Astrocyte (in vitro differentiated cells and primary cell): Measurements from ENCODE around the gene NFKB1. TPM values are rescaled to one million over a fixed set of nuclear protein-coding genes. Genes with fewer than 3 reads are reported as not detected.

Source experiments
- DNase-seq: peaks from one replicate; pipeline ENCODE4 v3.0.0-alpha.2; 2010; ENCODE audit warnings: low read depth
- FAIRE-seq: peaks from 2 replicates; lab custom pipeline; 2011; peaks lifted over from hg19 to GRCh38; lab: Jason Lieb, UNC
- H2AFZ ChIP-seq: 2 replicates; pipeline ENCODE4 v1.6.0; 2012; ENCODE audit warnings: low read depth, low read length, inconsistent platforms
- H3K27ac ChIP-seq: 2 replicates; pipeline ENCODE4 v1.5.1; 2011; ENCODE audit warnings: low read depth, low read length, inconsistent platforms
- H3K27me3 ChIP-seq: 2 replicates; pipeline ENCODE4 v1.6.0; 2011; ENCODE audit warnings: low read length, inconsistent platforms; ENCODE audit not compliant: insufficient read depth
- H3K36me3 ChIP-seq: 2 replicates; pipeline ENCODE4 v1.5.1; 2011; ENCODE audit warnings: low read length, inconsistent platforms; ENCODE audit not compliant: insufficient read depth
- H3K4me1 ChIP-seq: 2 replicates; pipeline ENCODE4 v1.5.1; 2011; ENCODE audit warnings: low read length, inconsistent platforms; ENCODE audit not compliant: insufficient read depth
- H3K4me2 ChIP-seq: 2 replicates; pipeline ENCODE4 v1.6.0; 2012; ENCODE audit warnings: low read length, inconsistent platforms
- H3K4me3 ChIP-seq: 2 replicates; pipeline ENCODE4 v1.5.1; 2011; ENCODE audit warnings: low read depth, mild to moderate bottlenecking, low read length, inconsistent platforms; ENCODE audit not compliant: insufficient read depth
- H3K79me2 ChIP-seq: 2 replicates; pipeline ENCODE4 v1.6.0; 2012; ENCODE audit warnings: mild to moderate bottlenecking, low read length, inconsistent platforms; ENCODE audit not compliant: insufficient read depth
- H3K9ac ChIP-seq: 2 replicates; pipeline ENCODE4 v1.6.0; 2012; ENCODE audit warnings: mild to moderate bottlenecking, low read length, inconsistent platforms
- H3K9me3 ChIP-seq: 2 replicates; pipeline ENCODE4 v1.5.1; 2012; ENCODE audit warnings: low read depth, mild to moderate bottlenecking, low read length, inconsistent platforms; ENCODE audit not compliant: insufficient read depth
- H4K20me1 ChIP-seq: 2 replicates; pipeline ENCODE4 v1.6.0; 2012; ENCODE audit warnings: low read length, inconsistent platforms; ENCODE audit not compliant: insufficient read depth
- H3K27ac Mint-ChIP-seq: one replicate; pipeline ENCODE4 v1.8.0; 2021; ENCODE audit warnings: mild to moderate bottlenecking, mixed read lengths; ENCODE audit not compliant: unreplicated experiment
- H3K27me3 Mint-ChIP-seq: one replicate; pipeline ENCODE4 v1.8.0; 2021; ENCODE audit warnings: low read depth, mixed read lengths; ENCODE audit not compliant: unreplicated experiment
- H3K36me3 Mint-ChIP-seq: one replicate; pipeline ENCODE4 v1.8.0; 2021; ENCODE audit warnings: low read depth, mixed read lengths; ENCODE audit not compliant: unreplicated experiment
- H3K4me1 Mint-ChIP-seq: one replicate; pipeline ENCODE4 v1.8.0; 2021; ENCODE audit warnings: low read depth, mixed read lengths; ENCODE audit not compliant: unreplicated experiment
- H3K4me3 Mint-ChIP-seq: one replicate; pipeline ENCODE4 v1.8.0; 2021; ENCODE audit warnings: mild to moderate bottlenecking, moderate library complexity, mixed read lengths; ENCODE audit not compliant: unreplicated experiment
- H3K9me3 Mint-ChIP-seq: one replicate; pipeline ENCODE4 v1.8.0; 2021; ENCODE audit warnings: mild to moderate bottlenecking, mixed read lengths; ENCODE audit not compliant: unreplicated experiment
- CTCF ChIP-seq: IDR thresholded peaks from 2 replicates; pipeline ENCODE4 v1.5.1; 2011; ENCODE audit warnings: low read depth, mild to moderate bottlenecking, inconsistent platforms, low read length, moderate library complexity; ENCODE audit not compliant: insufficient read depth
- EZH2 ChIP-seq: IDR thresholded peaks from 2 replicates; pipeline ENCODE4 v1.6.1; 2012; ENCODE audit warnings: mild to moderate bottlenecking, low read length, inconsistent platforms; ENCODE audit not compliant: insufficient read depth
- total RNA-seq: library from RNA; stranded (reverse); gene quantifications from 2 replicates; pipeline ENCODE4 v1.2.1, GENCODE V29; 2021

NFKB1 gene
- total RNA-seq, 1 donor from 2014 or later, result 19.9 TPM

- no peak overlapping the region for H3K27ac Mint-ChIP-seq
- FAIRE-seq, result no peak
These were observed 45.5 kb downstream of the NFKB1 start for GRCh38 chr4:102546635-102547034.

GRCh38 chr4:102547973-102548372 lies 46.8 kb downstream of the NFKB1 start:
- Mint-ChIP-seq H3K27ac (no peak overlapping the region), H3K36me3 (peaks cover 5% of the 10 kb centered on the region), H3K9me3 (no peaks in the 10 kb centered on the region), H3K4me3 (no peak overlapping the region), H3K4me1 (peaks cover 7% of the 10 kb centered on the region), H3K27me3 (no peaks in the 10 kb centered on the region)
- Histone ChIP-seq H4K20me1 (peaks cover 11% of the 10 kb centered on the region), H3K27me3 (no peaks in the 10 kb centered on the region), H3K36me3 (peaks cover 5% of the 10 kb centered on the region), H3K4me3 (no peak overlapping the region), H3K9me3 (no peaks in the 10 kb centered on the region), H3K9ac (no peak overlapping the region), H2AFZ (no peak overlapping the region), H3K79me2 (no peaks in the 10 kb centered on the region), H3K4me1 (peaks cover 6% of the 10 kb centered on the region), H3K27ac (no peak overlapping the region), H3K4me2 (no peak overlapping the region)
- DNase-seq, result no peak
- TF ChIP-seq EZH2 (no peak), CTCF (no peak)
- no peak for FAIRE-seq

More at GRCh38 chr4:102546635-102547034, 45.5 kb downstream of the NFKB1 start:
- no peak overlapping the region for H3K4me3 Mint-ChIP-seq
- no peaks in the 10 kb centered on the region for H3K4me1 ChIP-seq
- no peak for DNase-seq
- no peaks in the 10 kb centered on the region for H3K4me1 Mint-ChIP-seq
- H3K27ac ChIP-seq, result no peak overlapping the region
- H2AFZ ChIP-seq, result no peak overlapping the region
- H3K36me3 ChIP-seq, result peaks cover 5% of the 10 kb centered on the region
- no peak overlapping the region for H3K4me3 ChIP-seq
- TF ChIP-seq CTCF (no peak), EZH2 (no peak)
- H3K9me3 Mint-ChIP-seq, result no peaks in the 10 kb centered on the region
- H3K4me2 ChIP-seq, result no peak overlapping the region
- H3K79me2 ChIP-seq, result no peaks in the 10 kb centered on the region
- peaks cover 5% of the 10 kb centered on the region for H3K36me3 Mint-ChIP-seq
- H3K9ac ChIP-seq, result no peak overlapping the region
- H4K20me1 ChIP-seq, result peaks cover 11% of the 10 kb centered on the region
- H3K27me3 ChIP-seq, result no peaks in the 10 kb centered on the region
- no peaks in the 10 kb centered on the region for H3K9me3 ChIP-seq
- no peaks in the 10 kb centered on the region for H3K27me3 Mint-ChIP-seq

- DNase-seq, result no peak
- no peak overlapping the region for H3K4me3 ChIP-seq
- TF ChIP-seq EZH2 (no peak), CTCF (no peak)
- no peaks in the 10 kb centered on the region for H3K9me3 ChIP-seq
- H3K27me3 Mint-ChIP-seq, result no peaks in the 10 kb centered on the region
- H3K4me1 ChIP-seq, result peaks cover 26% of the 10 kb centered on the region
- no peaks in the 10 kb centered on the region for H3K79me2 ChIP-seq
- H4K20me1 ChIP-seq, result peaks cover 19% of the 10 kb centered on the region
- H3K4me3 Mint-ChIP-seq, result no peak overlapping the region
- H3K4me2 ChIP-seq, result no peak overlapping the region
- H3K27ac Mint-ChIP-seq, result no peak overlapping the region
- no peak for FAIRE-seq
- H3K36me3 Mint-ChIP-seq, result peaks cover 5% of the 10 kb centered on the region
- no peaks in the 10 kb centered on the region for H3K27me3 ChIP-seq
- H3K36me3 ChIP-seq, result no peaks in the 10 kb centered on the region
- no peak overlapping the region for H3K27ac ChIP-seq
- H3K9me3 Mint-ChIP-seq, result no peaks in the 10 kb centered on the region
- peaks cover 23% of the 10 kb centered on the region for H3K4me1 Mint-ChIP-seq
- H3K9ac ChIP-seq, result no peak overlapping the region
- H2AFZ ChIP-seq, result no peak overlapping the region
These were observed 50.9 kb downstream of the NFKB1 start for GRCh38 chr4:102551958-102552565.
